GM19452 (cell line): ENCODE results near the gene METTL25B.

Source experiments
- ATAC-seq: cut with Tn5 transposase; IDR thresholded peaks from one replicate; pipeline ENCODE4 v1.9.1; 2021; ENCODE audit not compliant: unreplicated experiment

The METTL25B gene

DNA sequence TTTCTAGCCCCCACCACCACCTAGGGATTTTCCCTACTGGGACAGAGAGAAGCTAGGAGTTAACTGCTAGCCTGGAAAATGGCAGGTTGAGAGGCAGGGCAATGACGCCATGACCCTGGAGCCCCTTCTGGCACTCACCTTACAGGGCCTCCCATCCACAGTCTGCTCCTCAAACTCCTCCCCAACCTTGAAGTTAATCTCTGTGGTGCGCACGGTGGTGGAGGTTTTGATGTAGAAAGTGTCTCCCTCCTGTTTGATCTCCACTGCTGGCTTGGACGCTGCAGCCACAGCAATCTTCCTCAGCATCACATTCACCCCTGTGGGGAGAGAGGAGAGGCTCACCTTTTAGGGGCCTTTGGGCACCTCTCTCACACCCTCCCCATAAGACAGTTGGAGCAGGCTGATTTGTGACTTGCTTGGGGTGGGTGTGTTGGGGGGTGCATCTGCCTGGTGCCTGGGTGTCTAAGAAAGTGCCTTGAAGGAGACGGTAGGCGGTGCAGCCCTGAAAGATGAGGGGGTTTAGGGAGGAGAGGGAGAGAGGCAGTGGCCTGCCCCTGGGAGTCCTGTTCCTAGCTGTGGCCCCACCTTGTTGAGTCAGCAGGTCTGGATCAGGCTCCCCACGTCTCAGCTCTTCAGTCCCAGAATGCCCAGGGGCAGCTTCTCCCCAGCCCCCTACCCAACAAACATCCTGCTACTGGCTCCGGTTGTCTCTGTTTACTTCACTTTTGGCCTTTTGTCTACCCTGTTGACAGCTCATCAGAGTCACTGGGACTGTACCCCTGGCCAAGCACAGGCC is 27.3 kb upstream of the METTL25B start:
- ATAC-seq: no peak

DNA sequence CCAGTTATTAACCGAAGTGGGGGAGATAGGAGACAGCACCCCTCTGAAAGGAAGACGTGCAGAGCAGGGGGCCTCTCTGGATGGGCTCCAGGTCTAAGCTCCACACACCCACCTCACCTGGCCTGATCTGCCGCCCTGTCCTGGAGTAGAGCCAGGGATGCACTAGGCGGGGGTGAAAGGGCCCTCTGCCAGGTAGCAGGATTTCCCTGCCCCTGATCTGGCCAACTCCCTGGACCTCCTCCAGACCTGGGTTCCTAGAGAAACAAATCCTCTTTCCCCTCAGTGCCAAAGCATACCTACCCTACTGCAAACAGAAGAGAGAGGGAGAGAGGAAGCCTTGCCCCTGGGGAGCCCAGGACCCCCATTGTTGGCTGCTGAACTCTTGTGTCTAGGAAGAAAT is 24.9 kb upstream of the METTL25B start:
- no peak for ATAC-seq

DNA sequence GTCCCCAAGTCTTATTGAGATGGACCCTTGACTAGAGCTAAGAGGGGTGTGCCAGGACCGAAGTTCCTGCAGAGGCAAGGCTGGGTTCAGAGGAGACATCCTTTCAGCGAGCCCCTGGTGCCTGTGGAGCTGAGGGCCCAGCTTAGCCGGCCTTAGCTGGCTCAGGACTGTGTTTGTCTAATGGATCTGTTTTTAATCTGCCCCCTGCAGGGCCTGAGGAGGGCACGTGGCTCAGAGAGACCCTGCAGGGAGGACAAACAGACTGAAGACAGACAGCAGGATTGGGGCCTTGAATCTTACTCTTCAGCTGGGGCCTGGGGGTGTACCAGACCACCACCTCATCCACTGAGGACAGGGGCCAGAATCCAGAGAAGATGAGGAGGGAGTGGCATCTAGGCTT is 24.5 kb upstream of the METTL25B start:
- no peak for ATAC-seq

DNA sequence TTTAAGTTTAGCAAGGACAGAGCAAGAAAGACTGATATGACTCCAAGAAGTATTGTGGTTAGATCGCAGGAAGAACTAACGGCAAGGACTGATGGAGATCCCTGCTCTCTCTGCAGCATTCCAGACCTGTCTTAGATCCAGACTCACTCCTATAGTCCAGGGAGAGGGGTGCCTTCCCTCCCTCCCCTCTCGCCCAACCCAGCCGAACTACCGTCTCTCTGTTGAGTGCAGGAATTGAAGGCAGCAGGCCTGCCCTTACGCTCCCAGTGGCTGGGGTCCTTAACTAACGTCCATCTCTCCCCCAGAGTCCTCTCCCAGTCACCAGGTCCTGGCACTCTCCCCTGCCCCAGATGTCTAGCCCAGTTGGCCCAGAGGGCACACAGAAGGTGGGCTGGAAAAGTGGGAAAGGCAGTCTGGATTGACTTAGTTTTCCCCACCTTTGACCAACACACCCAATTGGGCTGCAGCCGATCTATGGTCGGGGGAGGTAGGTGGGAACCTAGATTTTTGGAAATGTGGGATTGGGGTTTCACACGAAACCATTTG is 24.0 kb upstream of the METTL25B start:
- ATAC-seq: no peak

DNA sequence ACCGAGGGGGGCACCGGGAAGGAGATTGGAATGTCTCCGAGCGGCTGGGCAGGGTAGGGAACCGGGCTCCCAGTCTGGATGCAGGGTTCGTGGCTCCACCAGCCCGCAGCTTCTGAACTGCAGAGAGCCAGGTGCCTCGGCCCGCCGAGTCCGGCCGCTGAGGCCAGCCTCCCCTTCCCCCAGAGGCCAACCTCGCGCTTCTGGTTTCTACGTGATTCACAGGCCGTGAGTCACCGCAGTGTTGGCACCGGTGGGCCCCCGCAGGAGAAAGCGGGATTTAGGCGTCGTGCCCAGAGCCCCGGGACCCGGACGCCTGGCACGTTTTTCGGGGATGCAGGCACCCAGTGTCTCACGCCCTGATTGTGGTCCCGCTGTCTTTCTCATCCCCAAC is 23.3 kb upstream of the METTL25B start:
- ATAC-seq: no peak

DNA sequence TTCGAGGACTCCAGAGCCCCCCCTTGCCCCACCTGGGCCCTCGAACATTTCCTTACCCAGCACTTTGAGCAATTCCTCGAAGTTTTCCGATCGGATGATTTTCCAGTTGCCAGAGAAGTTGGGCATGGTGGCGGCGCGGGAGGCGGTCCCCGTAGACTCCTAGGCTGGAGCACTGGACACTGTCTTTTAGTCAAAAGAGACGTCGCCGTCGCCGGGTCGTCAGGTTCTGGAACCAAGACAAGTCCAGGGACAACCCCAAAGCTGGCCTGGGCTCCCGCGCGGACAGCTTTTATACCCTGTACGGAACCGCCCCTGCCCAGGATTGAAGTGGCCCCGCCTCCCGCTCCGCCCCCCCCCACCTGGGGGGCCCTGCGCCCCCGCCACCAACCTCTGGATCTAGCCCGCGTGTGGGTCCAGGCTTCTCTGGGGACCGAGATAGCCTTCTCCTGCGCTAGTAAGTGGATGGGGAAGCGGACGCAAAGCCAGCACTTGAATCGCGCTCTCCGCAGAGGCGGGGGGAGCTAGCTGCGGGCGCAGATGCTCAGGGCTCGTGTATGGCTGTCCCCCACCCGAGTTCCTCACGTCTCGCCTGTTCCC is 22.9 kb upstream of the METTL25B start, which contains the start of gene CRABP2:
CRABP2 (minus strand) TSS at position 263 of the 597 bp plus-strand sequence; CDS start at position 126, 137 bp downstream.
- ATAC-seq: no peak

DNA sequence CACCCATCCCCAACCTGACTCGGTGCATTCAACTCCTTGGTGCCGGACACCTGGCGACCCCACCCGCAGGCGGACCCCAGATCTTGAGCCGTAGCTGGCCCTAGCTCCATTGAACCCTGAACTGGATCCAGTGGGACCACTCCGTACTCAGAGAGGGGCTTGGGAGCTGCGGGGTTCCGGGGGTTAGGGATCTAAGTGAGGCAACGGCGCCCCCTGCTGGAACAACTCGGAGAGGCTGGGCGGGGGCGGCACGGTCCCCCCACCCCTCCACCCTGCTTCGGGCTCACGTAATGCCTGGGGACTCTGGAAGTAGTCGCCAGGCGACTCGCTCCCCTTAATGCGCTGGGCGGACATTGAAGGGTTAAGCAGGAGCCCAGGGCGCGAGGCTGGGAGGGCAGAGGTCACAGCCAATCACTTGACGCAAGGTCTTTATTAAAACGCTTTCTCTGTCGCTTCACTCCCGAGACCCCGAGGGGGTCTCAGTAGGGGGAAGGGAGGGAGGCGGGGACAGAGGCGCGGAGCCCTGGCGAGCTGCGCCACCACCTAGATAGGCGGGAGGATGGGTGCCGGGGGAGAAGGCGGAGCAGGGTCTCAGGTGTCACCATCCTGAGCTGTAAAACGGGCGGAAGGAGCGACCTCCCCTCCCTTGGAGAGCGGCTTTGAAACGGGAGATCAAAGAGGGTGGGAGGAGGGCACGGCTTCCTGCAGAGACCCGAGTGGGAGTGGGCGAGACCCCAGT is 22.2 kb upstream of the METTL25B start:
- no peak for ATAC-seq

DNA sequence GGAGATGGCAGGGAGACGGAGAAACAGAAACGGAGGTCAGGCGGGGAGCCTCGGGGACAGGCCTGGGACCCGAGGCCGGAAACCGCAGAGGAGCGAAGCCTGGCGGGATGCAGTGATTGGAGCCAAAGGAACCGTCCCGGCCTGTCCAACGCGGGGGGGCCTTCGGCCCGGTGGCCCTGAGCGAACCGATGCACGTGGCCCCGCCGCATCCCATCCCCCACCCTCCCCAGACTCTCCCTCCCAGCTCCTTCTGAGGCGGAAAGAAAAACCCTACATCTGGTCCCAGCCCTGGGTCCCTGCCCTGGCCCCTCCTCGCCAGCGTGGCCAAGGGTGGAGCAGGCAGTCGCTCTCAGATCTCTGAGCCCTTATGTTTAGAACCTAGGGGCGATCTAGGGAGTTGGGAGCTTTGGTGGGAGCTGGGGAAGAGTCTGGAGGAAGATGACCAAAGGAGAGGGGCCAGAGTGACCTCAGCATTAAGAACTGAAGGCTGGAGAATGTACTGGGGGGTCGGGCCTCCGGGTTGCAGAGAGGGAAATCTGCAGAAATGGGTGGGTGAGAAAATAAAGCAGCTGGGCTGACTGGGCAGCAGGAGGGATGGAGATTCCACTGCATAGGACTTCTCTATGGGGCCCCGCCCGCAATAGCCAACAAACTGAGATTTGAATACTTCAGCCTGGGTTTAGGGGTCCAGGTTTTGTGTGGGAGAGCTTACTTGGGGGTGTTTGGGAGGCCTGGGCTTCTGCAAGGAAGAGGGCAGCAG is 21.4 kb upstream of the METTL25B start:
- ATAC-seq: no peak

DNA sequence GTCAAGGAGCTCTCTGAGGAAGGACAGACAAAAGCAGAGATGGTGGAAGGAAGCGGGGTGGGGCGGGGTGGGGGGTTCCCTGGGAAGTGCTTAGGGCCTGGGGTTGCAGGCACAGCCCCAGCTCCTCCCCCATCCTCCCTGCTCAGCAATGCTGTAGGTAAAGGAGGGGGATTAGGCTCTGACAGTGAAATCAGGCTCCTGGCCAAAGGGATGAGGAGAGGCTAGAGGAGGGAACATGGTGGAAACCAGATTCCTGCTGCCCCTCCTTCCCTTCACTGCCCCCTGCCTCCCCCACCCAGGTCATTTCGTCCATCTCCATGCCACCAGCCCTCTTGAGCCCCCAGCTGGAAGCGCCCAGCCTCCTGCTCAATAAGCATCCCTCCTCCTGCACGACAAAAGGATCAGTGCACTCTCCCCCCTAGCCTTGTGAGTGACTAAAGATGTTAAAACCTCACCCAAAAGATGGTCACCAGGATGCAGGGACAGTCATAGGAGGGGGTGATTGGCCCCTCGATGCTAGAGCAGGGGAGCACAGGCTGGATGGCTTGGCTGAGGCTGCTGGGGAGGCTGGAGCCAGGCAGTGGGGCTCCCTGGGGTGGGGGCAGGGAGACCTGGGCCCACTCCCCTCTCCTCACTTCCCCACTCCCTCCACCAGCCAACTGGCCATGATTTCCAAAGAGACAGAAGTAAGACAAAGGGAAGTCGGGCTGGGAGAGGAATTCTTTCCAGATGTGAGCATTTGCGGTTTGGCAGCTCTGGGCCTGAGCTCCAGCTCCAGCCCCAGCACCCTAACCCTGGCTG is 20.7 kb upstream of the METTL25B start:
- ATAC-seq: no peak

DNA sequence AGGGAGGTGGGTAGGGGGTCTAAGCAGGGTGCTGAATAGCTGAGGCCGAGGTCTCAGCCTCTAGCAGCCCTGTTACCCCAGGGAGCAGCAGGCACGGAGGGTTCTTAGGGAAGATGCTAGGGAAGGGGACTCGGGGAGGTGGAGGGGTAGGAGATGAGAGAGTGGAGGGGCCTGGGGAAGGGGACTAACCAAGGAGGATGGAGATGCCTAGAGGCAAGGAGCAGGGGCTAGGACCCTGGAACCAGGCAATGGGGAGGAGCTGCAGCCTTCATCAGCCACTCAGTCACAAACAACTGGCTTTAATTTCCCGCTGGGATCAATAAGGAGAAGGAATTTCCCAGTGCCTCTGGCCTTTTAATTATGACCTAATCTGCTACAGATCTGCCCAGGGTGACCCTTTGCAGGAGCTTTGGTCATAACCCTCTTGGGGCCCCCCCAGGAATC is 20.0 kb upstream of the METTL25B start:
- ATAC-seq: no peak

DNA sequence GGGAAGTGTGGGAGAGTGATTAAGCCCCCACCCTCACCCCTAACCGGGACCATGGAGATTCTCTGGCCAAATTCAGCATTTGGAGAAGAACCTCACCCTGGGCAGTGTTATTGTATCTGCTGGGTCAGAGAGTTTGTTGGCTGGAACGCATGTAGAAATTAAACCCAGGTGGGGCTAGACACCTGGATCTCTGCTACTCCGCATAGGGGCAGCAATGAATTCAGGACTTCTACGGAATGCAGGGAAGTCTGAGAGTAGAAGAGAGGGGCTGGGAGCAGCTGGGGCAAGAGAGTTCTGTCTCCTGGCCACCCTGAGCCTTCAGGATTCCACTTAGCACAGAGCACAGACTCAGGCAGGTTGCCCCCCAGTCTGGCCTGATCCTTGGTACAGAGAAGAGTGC is 19.2 kb upstream of the METTL25B start:
- ATAC-seq: no peak

DNA sequence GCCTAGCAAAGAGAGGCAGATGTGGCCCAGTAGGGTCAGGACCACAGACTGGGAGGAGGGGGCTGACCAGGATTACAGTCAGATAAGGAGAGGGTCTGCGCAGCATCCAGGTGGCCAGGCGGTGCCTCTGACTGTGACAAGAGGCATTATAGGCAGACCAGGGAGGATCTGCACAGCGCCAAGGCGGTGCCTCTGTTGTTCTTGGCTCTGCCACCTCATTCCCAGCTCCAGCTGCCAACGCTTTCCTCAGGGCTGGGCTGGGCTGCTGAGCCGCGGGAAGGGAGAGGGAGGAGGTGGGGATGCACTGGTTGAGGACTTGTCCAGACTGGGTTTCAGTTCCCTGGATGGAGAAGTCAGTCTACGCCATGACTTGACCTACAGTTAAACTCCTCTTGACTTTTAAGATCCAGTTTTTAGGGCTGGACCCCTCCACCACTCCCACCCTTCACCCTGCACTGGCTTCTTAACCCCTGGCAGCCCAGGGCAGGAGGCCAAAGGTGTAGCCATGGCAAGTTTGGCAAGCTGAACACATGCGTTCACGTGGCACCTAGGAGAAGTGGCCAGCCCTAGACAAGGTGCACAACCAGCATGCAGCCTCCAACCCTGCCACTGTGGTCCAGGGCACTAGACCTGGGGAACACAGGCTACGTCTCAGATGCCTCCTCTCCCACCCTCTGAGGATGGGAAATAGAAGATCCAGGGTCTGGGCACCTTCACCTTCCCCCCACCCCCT is 18.3 kb upstream of the METTL25B start:
- ATAC-seq: no peak

DNA sequence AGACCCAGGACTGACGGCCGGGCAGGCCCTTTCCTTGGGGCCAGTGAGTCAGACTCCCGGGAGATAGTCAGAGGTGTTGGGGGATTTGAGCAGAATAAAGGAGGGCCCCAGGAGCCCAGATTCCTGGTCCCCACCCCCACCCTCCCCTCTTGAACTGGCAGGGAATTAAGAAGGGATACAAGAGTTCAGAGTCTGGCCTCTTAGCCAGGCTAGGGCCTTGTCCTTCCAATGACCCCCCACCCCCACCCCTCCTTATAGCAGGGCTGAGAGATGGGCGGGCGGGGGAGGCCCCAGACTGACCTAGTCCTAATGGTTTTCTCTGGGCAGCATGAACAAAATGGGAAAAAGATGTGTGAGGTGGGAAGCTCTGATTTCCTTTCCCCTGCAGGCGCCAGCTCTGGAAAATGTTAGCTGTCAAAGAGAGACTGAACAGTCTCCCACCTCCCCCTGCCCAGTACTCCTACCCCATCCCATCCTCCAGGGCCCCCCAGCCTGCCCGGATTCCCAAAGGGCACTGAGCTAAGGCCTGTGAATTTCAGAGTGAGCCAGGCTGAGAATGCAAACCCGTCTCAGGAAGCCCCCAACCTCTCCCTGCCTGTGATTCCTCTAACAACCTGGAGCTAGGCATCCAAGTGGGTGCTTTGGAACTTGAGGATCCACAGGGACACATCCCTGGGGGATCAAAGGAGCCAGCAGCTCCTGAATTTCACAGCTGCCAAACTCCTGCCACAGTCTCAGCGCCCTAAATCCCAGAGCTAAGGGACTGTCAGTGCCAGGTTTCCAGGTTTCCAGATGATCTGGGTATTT is 17.1 kb upstream of the METTL25B start:
- no peak for ATAC-seq

DNA sequence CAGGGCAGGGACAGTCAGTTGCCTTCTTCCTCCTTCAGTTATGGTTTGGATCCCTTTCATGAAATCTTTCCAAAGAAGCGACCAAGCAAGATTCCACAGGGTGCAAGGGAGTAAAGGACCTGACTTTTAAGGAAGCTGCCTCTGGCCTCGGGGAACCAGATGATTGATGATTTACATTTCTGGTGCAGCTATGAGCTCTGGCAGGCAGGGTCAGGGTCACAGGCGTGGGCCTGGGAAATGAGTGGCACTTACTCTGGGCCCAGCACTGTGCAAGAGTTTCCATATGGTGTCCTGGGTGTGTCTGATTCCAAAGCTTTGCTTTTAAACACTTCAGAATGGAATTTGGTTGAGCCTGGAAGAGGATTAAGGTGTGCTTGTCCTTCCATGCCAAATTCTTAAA is 15.6 kb upstream of the METTL25B start:
- no peak for ATAC-seq

DNA sequence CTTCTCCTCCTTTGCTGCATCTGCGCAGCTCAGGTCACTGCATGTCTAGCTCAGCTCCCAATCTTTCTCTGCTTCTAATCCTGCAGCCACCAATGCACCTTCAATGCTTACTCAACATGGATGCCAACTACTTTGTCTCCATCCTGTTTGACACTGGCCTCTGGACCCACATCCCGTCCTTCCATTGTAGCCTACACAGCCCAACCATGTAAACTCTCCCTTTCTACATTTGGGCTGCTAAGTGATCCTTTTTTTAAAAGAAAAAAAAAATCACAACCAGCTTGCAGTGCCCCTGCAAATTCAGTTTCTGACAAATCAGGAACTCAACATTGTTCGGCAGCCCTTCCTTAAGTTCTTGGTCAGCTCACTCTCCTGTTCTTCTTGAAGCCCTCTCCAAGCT is 13.4 kb upstream of the METTL25B start:
- ATAC-seq: no peak

DNA sequence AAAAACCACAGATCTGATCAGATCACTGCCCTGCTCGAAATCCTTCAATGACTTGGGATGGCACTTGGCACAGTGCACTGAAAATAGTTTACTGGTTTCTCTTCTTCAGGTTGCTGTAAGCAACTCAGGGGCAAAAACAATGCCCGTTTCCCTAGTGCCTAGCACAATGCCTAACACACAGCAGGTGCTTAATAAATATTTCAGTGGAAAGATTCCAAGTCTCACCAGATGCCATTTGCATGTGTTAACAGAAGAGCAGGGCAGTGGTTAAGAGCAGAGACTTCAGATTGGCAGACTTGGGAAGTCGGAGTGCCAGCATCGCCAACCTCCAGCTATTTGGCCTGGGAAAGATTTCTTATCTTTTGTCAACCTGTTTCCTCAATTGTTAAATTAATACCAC is 10.9 kb upstream of the METTL25B start:
- no peak for ATAC-seq

DNA sequence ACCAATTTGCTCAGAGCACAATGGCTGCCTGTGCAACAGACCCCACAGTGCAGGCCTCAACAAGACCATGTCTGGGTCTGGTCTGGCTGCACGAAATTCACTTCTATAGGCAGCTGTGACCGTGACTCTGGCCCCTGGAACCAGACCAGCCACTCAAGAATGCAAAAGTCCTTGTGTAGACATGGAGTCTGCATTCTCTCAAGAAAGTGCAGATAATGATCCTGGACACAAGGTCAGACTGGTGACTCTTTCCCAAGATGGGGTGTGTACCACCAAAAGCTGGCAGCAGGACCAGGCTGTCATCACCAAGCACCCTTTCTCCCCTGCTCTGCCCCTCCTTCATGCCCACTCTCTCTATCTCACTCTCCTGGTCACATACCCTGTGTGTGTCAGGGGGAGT is 7.1 kb upstream of the METTL25B start:
- no peak for ATAC-seq

DNA sequence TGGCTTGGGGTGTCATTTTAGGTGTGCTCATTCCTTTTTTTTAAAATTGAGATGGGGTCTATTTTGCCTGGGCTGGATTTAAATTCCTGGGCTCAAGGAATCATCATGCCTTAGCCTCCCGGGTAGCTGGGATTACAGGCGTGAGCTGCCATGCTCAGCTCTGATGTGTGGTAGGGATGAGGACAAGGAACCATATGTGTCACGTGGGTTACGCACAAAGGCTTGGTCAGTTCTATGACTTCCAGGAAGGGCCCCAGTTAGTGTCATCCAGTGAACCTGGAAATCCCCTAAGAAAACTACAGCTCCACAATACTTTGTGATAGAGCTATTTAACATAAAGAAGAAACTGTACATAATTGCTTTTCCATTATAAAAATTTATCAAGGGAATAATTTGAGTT is 6.7 kb upstream of the METTL25B start:
- no peak for ATAC-seq
